ENCODE measurements around the gene SYNPR.
"Not testable (repeated sequence)": the region's sequence is repeated elsewhere in the genome, so short reads cannot be mapped to it uniquely, and the experiment has no call there.

SYNPR gene
- long read RNA-seq, donor 1 = 0 reads
- long read RNA-seq, donor 2 = 0 reads
- long read RNA-seq, donor 3 = 0 reads
- long read RNA-seq, donor 4 = 0 reads
- long read RNA-seq, donor 5 = 0 reads
- long read RNA-seq, donor 6 = 0 reads
- long read RNA-seq, donor 7 = 0 reads
- long read RNA-seq, donor 8 = 0 reads

GRCh38 chr3:63278171-63279004 is at the start of gene SYNPR:
SYNPR (plus strand) TSS chr3:63278308.
- peak; percentile 10 for DNase-seq

- DNase-seq = no peak
Observed at GRCh38 chr3:63228677-63229076, 49.4 kb upstream of the SYNPR start.

GRCh38 chr3:63230146-63230545 is 48.0 kb upstream of the SYNPR start:
- no peak for DNase-seq

GRCh38 chr3:63231643-63232042 is 46.5 kb upstream of the SYNPR start:
- DNase-seq = peak; percentile 15

GRCh38 chr3:63232764-63233396 is 45.2 kb upstream of the SYNPR start:
- no peak for DNase-seq

- DNase-seq = no peak
Observed at GRCh38 chr3:63240381-63240902, 37.7 kb upstream of the SYNPR start.

GRCh38 chr3:63242124-63242523 is 36.0 kb upstream of the SYNPR start:
- no peak for DNase-seq

- DNase-seq = no peak
Observed at GRCh38 chr3:63244486-63244885, 33.6 kb upstream of the SYNPR start.

GRCh38 chr3:63245726-63246241 is 32.3 kb upstream of the SYNPR start:
- DNase-seq = no peak

- no peak for DNase-seq
Observed at GRCh38 chr3:63248015-63248414, 30.1 kb upstream of the SYNPR start.

GRCh38 chr3:63251499-63251898 is 26.6 kb upstream of the SYNPR start:
- DNase-seq = no peak

- DNase-seq = not testable (repeated sequence)
Observed at GRCh38 chr3:63255819-63256218, 22.3 kb upstream of the SYNPR start.

- DNase-seq = no peak
Observed at GRCh38 chr3:63264716-63265115, 13.4 kb upstream of the SYNPR start.

GRCh38 chr3:63274359-63274758 is 3.7 kb upstream of the SYNPR start:
- no peak for DNase-seq

GRCh38 chr3:63279005-63279841 is 1.1 kb downstream of the SYNPR start:
- DNase-seq = peak; percentile 22

GRCh38 chr3:63287610-63288009 is 9.5 kb downstream of the SYNPR start:
- no peak for DNase-seq

- DNase-seq = no peak
Observed at GRCh38 chr3:63290686-63291085, 12.6 kb downstream of the SYNPR start.

- DNase-seq = no peak
Observed at GRCh38 chr3:63294332-63294731, 16.2 kb downstream of the SYNPR start.

- no peak for DNase-seq
Observed at GRCh38 chr3:63295356-63295755, 17.2 kb downstream of the SYNPR start.

- DNase-seq = no peak
Observed at GRCh38 chr3:63295806-63296205, 17.7 kb downstream of the SYNPR start.

- DNase-seq = no peak
Observed at GRCh38 chr3:63296249-63296648, 18.1 kb downstream of the SYNPR start.

GRCh38 chr3:63303238-63303637 is 25.1 kb downstream of the SYNPR start:
- no peak for DNase-seq

All from right kidney (tissue), 9 donors.